H1 (cell line): ENCODE measurements around the gene MYH6. TPM values are rescaled to one million over a fixed set of nuclear protein-coding genes. Genes with fewer than 3 reads are reported as not detected.
A peak's percentile ranks its signal among the peaks of the same experiment; 100 is the strongest.

ENCODE experiments used
- ATF2 ChIP-seq: IDR thresholded peaks from 2 replicates; pipeline ENCODE4 v1.6.1; 2012; ENCODE audit warnings: low read length, inconsistent platforms
- CBX5 ChIP-seq: fragments of 300-800, 300-1000 bp; sonication (generic); IDR thresholded peaks from 2 replicates; pipeline ENCODE4 v1.7.1; 2016; ENCODE audit warnings: antibody characterized with exemption, low read length, low read depth
- CREB1 ChIP-seq: IDR thresholded peaks from 2 replicates; pipeline ENCODE4 v1.6.1; 2012; ENCODE audit warnings: inconsistent platforms
- RAD21 ChIP-seq, 2 experiments: IDR thresholded peaks in 1 of 2; conservative IDR thresholded peaks in 1 of 2; 2 replicates each; pipeline ENCODE4 v1.6.1; 2011; ENCODE audit warnings: low read depth in 2 of 2, low read length in 2 of 2, improper control_type of control experiment in 1 of 2, inconsistent platforms in 1 of 2, mild to moderate bottlenecking in 1 of 2, moderate library complexity in 1 of 2
- TAF7 ChIP-seq: optimal IDR thresholded peaks from 2 replicates; pipeline ENCODE3; 2011; ENCODE audit warnings: low read depth, mild to moderate bottlenecking, inconsistent platforms, low read length, moderate library complexity, borderline replicate concordance
- polyA plus RNA-seq, 7 experiments: library from polyadenylated mRNA; depleted of rRNA in 3 of 7; stranded (reverse) in 5 of 7; unstranded in 2 of 7; fragments of >200 nt in 5 of 7; fragments of 200-250 nt in 2 of 7; gene quantifications; 1 replicate in 5 of 7; 2 replicates in 1 of 7; 4 replicates in 1 of 7; pipeline versions ENCODE4 v1.2.1 to v1.2.3, GENCODE V29; 2011 to 2013; ENCODE audit warnings: missing spikeins in 2 of 7, mixed read lengths in 2 of 7
- total RNA-seq: library from RNA; stranded (reverse); fragmentation: NEBNext Ultra II Directional; extraction: Animal tissue kit (Norgen Biotek cat#: 25700); gene quantifications from 2 replicates; pipeline ENCODE4 v1.2.1, GENCODE V29; 2021
- TF ChIP-seq, protein P1 (sequence below): fragments of 300-600 bp; sonication (generic); IDR thresholded peaks from 2 replicates; pipeline ENCODE4 v1.7.1; 2012; ENCODE audit warnings: low read length, moderate library complexity, mild to moderate bottlenecking, inconsistent platforms; ENCODE audit not compliant: insufficient replicate concordance

The MYH6 gene
- total and polyA plus RNA-seq, 2 of the 8 experiments (the other 6 are each of a cell fraction or from before 2014, with no cell fraction given) = 0.03 TPM; not detected in 1

GRCh38 chr14:23376482-23377197 lies 31.4 kb downstream of the MYH6 start, which contains the start of gene CMTM5 (continued):
- TF ChIP-seq, protein P1, sequence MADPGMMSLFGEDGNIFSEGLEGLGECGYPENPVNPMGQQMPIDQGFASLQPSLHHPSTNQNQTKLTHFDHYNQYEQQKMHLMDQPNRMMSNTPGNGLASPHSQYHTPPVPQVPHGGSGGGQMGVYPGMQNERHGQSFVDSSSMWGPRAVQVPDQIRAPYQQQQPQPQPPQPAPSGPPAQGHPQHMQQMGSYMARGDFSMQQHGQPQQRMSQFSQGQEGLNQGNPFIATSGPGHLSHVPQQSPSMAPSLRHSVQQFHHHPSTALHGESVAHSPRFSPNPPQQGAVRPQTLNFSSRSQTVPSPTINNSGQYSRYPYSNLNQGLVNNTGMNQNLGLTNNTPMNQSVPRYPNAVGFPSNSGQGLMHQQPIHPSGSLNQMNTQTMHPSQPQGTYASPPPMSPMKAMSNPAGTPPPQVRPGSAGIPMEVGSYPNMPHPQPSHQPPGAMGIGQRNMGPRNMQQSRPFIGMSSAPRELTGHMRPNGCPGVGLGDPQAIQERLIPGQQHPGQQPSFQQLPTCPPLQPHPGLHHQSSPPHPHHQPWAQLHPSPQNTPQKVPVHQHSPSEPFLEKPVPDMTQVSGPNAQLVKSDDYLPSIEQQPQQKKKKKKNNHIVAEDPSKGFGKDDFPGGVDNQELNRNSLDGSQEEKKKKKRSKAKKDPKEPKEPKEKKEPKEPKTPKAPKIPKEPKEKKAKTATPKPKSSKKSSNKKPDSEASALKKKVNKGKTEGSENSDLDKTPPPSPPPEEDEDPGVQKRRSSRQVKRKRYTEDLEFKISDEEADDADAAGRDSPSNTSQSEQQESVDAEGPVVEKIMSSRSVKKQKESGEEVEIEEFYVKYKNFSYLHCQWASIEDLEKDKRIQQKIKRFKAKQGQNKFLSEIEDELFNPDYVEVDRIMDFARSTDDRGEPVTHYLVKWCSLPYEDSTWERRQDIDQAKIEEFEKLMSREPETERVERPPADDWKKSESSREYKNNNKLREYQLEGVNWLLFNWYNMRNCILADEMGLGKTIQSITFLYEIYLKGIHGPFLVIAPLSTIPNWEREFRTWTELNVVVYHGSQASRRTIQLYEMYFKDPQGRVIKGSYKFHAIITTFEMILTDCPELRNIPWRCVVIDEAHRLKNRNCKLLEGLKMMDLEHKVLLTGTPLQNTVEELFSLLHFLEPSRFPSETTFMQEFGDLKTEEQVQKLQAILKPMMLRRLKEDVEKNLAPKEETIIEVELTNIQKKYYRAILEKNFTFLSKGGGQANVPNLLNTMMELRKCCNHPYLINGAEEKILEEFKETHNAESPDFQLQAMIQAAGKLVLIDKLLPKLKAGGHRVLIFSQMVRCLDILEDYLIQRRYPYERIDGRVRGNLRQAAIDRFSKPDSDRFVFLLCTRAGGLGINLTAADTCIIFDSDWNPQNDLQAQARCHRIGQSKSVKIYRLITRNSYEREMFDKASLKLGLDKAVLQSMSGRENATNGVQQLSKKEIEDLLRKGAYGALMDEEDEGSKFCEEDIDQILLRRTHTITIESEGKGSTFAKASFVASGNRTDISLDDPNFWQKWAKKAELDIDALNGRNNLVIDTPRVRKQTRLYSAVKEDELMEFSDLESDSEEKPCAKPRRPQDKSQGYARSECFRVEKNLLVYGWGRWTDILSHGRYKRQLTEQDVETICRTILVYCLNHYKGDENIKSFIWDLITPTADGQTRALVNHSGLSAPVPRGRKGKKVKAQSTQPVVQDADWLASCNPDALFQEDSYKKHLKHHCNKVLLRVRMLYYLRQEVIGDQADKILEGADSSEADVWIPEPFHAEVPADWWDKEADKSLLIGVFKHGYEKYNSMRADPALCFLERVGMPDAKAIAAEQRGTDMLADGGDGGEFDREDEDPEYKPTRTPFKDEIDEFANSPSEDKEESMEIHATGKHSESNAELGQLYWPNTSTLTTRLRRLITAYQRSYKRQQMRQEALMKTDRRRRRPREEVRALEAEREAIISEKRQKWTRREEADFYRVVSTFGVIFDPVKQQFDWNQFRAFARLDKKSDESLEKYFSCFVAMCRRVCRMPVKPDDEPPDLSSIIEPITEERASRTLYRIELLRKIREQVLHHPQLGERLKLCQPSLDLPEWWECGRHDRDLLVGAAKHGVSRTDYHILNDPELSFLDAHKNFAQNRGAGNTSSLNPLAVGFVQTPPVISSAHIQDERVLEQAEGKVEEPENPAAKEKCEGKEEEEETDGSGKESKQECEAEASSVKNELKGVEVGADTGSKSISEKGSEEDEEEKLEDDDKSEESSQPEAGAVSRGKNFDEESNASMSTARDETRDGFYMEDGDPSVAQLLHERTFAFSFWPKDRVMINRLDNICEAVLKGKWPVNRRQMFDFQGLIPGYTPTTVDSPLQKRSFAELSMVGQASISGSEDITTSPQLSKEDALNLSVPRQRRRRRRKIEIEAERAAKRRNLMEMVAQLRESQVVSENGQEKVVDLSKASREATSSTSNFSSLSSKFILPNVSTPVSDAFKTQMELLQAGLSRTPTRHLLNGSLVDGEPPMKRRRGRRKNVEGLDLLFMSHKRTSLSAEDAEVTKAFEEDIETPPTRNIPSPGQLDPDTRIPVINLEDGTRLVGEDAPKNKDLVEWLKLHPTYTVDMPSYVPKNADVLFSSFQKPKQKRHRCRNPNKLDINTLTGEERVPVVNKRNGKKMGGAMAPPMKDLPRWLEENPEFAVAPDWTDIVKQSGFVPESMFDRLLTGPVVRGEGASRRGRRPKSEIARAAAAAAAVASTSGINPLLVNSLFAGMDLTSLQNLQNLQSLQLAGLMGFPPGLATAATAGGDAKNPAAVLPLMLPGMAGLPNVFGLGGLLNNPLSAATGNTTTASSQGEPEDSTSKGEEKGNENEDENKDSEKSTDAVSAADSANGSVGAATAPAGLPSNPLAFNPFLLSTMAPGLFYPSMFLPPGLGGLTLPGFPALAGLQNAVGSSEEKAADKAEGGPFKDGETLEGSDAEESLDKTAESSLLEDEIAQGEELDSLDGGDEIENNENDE = no peak
- TF ChIP-seq CREB1 (no peak), TAF7 (no peak), CBX5 (no peak), RAD21 (IDR thresholded peaks at IDR 0.05 in 1 of 2, conservative IDR thresholded peaks at IDR 0.05 in 1 of 2; ENCODE audit: low read depth in 2 of 2, low read length in 2 of 2) (peak; percentile 18 to 46; a peak in 3 of 4 replicates), ATF2 (no peak)
